Activated B cell treated with CpG ODN at 0.5 μM for 24 hours (primary cell): Measurements from ENCODE around the gene WDR73. TPM values are rescaled to one million over a fixed set of nuclear protein-coding genes. Genes with fewer than 3 reads are reported as not detected.

Experiments
- ATAC-seq: fragments of 200-7000 bp; cut with Tn5 transposase; one replicate; pipeline ENCODE4 v1.10.0; 2021; ENCODE audit warnings: low read depth, mild to moderate bottlenecking, moderate library complexity
- CTCF ChIA-PET: fragments of 350-600 bp; sonication (Branson Sonifier 250); formaldehyde crosslinking; loops from one replicate; lab custom pipeline; 2021; ENCODE audit warnings: antibody characterized with exemption; lab: Charles Lee
- POLR2A ChIA-PET: fragments of 350-600 bp; sonication (Branson Sonifier 250); formaldehyde crosslinking; loops from one replicate; lab custom pipeline; 2021; ENCODE audit warnings: antibody characterized with exemption; lab: Charles Lee
- DNase-seq: peaks from one replicate; pipeline ENCODE4 v3.0.0; 2022
- H3K27ac Mint-ChIP-seq: one replicate; pipeline ENCODE4 v1.8.0; 2020; ENCODE audit warnings: mixed read lengths
- H3K27me3 Mint-ChIP-seq: one replicate; pipeline ENCODE4 v1.8.0; 2021; ENCODE audit warnings: mixed read lengths
- H3K36me3 Mint-ChIP-seq: one replicate; pipeline ENCODE4 v1.8.0; 2021; ENCODE audit warnings: low read depth, mixed read lengths
- H3K4me1 Mint-ChIP-seq: one replicate; pipeline ENCODE4 v1.8.0; 2021; ENCODE audit warnings: mixed read lengths
- H3K4me3 Mint-ChIP-seq: one replicate; pipeline ENCODE4 v1.8.0; 2020; ENCODE audit warnings: mild to moderate bottlenecking, mixed read lengths
- H3K9me3 Mint-ChIP-seq: one replicate; pipeline ENCODE4 v1.8.0; 2020; ENCODE audit warnings: mixed read lengths
- CTCF ChIP-seq: fragments of 200-600 bp; IDR thresholded peaks from one replicate; pipeline ENCODE4 v1.8.0; 2022; ENCODE audit warnings: antibody characterized with exemption, mild to moderate bottlenecking
- intact Hi-C: fragments of 100-400 bp; cut with micrococcal nuclease; formaldehyde crosslinking; loops from one replicate; pipeline ENCODE4 v1.15.1; 2024
- total RNA-seq: library from RNA; stranded (reverse); gene quantifications from 2 replicates; pipeline ENCODE4 v1.2.3, GENCODE V29; 2022

WDR73 gene
- total RNA-seq, 1 donor from 2014 or later: 38.9 TPM

GRCh38 chr15:84629033-84629432 lies 25.1 kb downstream of the WDR73 start:
- POLR2A ChIA-PET: interaction anchor here (1.0 kb wide), 1 partner anchor 30 kb away, joined by 3 read pairs; no protein-coding TSS in a partner anchor
- no peaks in the 10 kb centered on the region for H3K27me3 Mint-ChIP-seq

GRCh38 chr15:84625123-84625522 lies 29.0 kb downstream of the WDR73 start:
- CTCF ChIA-PET: interaction anchor here (1.1 kb wide), 1 partner anchor 28 kb away, joined by 3 read pairs; no protein-coding TSS in a partner anchor
- ATAC-seq: no peak

More at GRCh38 chr15:84629033-84629432, 25.1 kb downstream of the WDR73 start:
- DNase-seq (no peak), ATAC-seq (no peak)
- Mint-ChIP-seq H3K9me3 (no peaks in the 10 kb centered on the region), H3K36me3 (peaks cover 19% of the 10 kb centered on the region), H3K27ac (no peak overlapping the region), H3K4me3 (no peak overlapping the region), H3K4me1 (peaks cover 31% of the 10 kb centered on the region)
- intact Hi-C loops: no loop called here
- TF ChIP-seq CTCF: no peak
- CTCF ChIA-PET: interaction anchor here (1.1 kb wide), 1 partner anchor 41 kb away, joined by 3 read pairs; no protein-coding TSS in a partner anchor

GRCh38 chr15:84624359-84624758 lies 29.7 kb downstream of the WDR73 start:
- H3K36me3 Mint-ChIP-seq: peaks cover 52% of the 10 kb centered on the region
- DNase-seq: no peak
- H3K9me3 Mint-ChIP-seq: peaks cover 14% of the 10 kb centered on the region
- H3K27ac Mint-ChIP-seq: no peak overlapping the region
- no peak for TF ChIP-seq CTCF
- intact Hi-C loops: no loop called here
- H3K27me3 Mint-ChIP-seq: no peaks in the 10 kb centered on the region
- POLR2A ChIA-PET: no interaction called here
- no peak for ATAC-seq
- no peaks in the 10 kb centered on the region for H3K4me1 Mint-ChIP-seq
- H3K4me3 Mint-ChIP-seq: no peak overlapping the region
- CTCF ChIA-PET: no interaction called here

More at GRCh38 chr15:84625123-84625522, 29.0 kb downstream of the WDR73 start:
- no peaks in the 10 kb centered on the region for H3K27me3 Mint-ChIP-seq
- no peak for DNase-seq
- H3K4me3 Mint-ChIP-seq: no peak overlapping the region
- peaks cover 10% of the 10 kb centered on the region for H3K9me3 Mint-ChIP-seq
- no peak for TF ChIP-seq CTCF
- no peak overlapping the region for H3K27ac Mint-ChIP-seq
- peaks cover 46% of the 10 kb centered on the region for H3K36me3 Mint-ChIP-seq
- intact Hi-C loops: no loop called here
- POLR2A ChIA-PET: no interaction called here
- H3K4me1 Mint-ChIP-seq: peaks cover 3% of the 10 kb centered on the region

GRCh38 chr15:84621358-84621979 lies 32.6 kb downstream of the WDR73 start:
- peaks cover 57% of the 10 kb centered on the region for H3K36me3 Mint-ChIP-seq
- peaks cover 14% of the 10 kb centered on the region for H3K9me3 Mint-ChIP-seq
- DNase-seq: no peak
- CTCF ChIA-PET: no interaction called here
- peaks cover under 1% of the 10 kb centered on the region for H3K4me1 Mint-ChIP-seq
- H3K27ac Mint-ChIP-seq: no peak overlapping the region
- no peak for TF ChIP-seq CTCF
- H3K27me3 Mint-ChIP-seq: no peaks in the 10 kb centered on the region
- POLR2A ChIA-PET: interaction anchor here (1.1 to 1.2 kb wide), 2 partner anchors 9 to 16 kb away, joined by 3 to 4 read pairs; no protein-coding TSS in a partner anchor
- H3K4me3 Mint-ChIP-seq: no peak overlapping the region
- ATAC-seq: no peak
- intact Hi-C loops: no loop called here

GRCh38 chr15:84620626-84621025 lies 33.5 kb downstream of the WDR73 start:
- peaks cover 58% of the 10 kb centered on the region for H3K36me3 Mint-ChIP-seq
- intact Hi-C loops: no loop called here
- ATAC-seq: no peak
- TF ChIP-seq CTCF: no peak
- POLR2A ChIA-PET: interaction anchor here (1.1 to 1.2 kb wide), 2 partner anchors 10 to 15 kb away, joined by 3 to 4 read pairs; no protein-coding TSS in a partner anchor
- peaks cover 14% of the 10 kb centered on the region for H3K9me3 Mint-ChIP-seq
- H3K4me3 Mint-ChIP-seq: no peak overlapping the region
- no peak for DNase-seq
- CTCF ChIA-PET: no interaction called here
- no peak overlapping the region for H3K27ac Mint-ChIP-seq
- no peaks in the 10 kb centered on the region for H3K27me3 Mint-ChIP-seq
- peaks cover 4% of the 10 kb centered on the region for H3K4me1 Mint-ChIP-seq
